ENCODE measurements around the gene SLC6A6. TPM values are rescaled to one million over a fixed set of nuclear protein-coding genes. Genes with fewer than 3 reads are reported as not detected.

SLC6A6 gene
- total RNA-seq, 1 donor from 2014 or later: 46.3 TPM

DNA sequence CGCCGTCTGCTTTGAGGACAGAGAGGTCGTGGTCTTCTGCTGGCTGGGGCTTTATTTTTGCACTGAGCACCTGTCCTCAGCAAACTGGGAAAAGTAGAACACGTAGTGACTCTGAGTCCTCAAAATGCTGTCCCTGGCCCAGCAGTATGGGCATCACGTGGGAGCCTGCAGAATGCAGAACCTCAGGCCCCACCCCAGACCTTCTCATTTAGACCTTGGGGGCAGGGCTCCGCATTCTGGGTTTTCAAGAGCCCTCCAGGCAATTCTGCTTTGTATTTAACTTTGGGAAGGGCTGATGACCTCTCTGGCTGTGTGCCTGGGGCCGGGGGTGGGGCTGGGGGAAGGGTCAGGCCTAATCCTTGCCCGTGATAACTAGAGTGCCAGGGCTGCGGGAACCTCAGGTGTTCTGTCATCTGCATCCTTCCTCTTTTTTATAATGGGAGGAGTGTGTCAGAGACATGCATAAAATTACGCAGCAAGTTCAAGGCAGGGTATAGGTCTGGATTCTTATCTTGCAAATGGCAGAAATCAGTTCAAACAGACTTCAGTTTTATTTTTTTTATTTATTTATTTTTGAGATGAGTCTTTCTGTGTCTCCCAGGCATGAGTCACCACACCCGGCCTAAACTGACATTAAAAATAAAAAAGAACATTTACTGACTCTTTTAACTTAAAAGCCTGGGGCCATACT, 11.1 kb downstream of the SLC6A6 start:
- Mint-ChIP-seq H3K4me3 (ENCODE audit: unreplicated experiment) (no peak overlapping the region), H3K4me1 (ENCODE audit: unreplicated experiment) (peaks cover 23% of the 10 kb centered on the region), H3K27ac (ENCODE audit: unreplicated experiment) (no peak overlapping the region), H3K9me3 (ENCODE audit: unreplicated experiment) (no peaks in the 10 kb centered on the region), H3K27me3 (ENCODE audit: unreplicated experiment) (peaks cover 7% of the 10 kb centered on the region), H3K36me3 (ENCODE audit: low read depth, unreplicated experiment) (peaks cover 18% of the 10 kb centered on the region)
- no peak for DNase-seq (ENCODE audit: low spot score)
- TF ChIP-seq, protein P1, sequence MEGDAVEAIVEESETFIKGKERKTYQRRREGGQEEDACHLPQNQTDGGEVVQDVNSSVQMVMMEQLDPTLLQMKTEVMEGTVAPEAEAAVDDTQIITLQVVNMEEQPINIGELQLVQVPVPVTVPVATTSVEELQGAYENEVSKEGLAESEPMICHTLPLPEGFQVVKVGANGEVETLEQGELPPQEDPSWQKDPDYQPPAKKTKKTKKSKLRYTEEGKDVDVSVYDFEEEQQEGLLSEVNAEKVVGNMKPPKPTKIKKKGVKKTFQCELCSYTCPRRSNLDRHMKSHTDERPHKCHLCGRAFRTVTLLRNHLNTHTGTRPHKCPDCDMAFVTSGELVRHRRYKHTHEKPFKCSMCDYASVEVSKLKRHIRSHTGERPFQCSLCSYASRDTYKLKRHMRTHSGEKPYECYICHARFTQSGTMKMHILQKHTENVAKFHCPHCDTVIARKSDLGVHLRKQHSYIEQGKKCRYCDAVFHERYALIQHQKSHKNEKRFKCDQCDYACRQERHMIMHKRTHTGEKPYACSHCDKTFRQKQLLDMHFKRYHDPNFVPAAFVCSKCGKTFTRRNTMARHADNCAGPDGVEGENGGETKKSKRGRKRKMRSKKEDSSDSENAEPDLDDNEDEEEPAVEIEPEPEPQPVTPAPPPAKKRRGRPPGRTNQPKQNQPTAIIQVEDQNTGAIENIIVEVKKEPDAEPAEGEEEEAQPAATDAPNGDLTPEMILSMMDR (IDR thresholded peaks at IDR 0.05; ENCODE audit: unreplicated experiment): no peak

DNA sequence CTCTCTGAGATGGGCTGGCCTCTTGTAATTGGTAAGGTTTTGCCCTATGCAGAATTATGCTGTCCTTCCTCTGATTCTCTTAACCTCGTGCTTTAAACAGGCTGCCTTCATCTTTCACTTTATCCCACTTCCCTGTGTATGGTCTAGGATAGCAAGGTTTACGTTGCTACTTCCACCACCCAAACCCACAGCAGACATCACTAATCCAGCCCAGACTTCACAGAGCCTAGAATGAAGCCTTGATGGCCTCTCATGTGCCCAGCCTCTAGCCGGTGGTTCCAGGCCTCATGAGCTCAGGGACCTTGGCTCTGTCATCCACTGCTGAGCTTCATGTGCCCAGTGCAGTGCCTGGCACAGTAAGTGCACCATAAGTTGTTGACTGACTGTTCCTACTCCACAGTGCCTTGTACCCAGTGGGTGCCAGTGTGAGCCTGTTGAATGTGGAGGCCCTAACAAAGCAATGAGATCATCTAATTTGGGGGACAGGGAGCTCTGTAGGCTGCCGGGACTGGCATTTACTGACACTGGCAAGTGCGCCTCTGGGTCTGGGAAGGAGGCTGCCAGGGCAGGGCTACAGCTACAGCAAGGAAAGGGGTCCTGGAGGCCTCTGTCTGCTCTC, 12.5 kb downstream of the SLC6A6 start:
- no peak overlapping the region for H3K27ac Mint-ChIP-seq (ENCODE audit: unreplicated experiment)
- TF ChIP-seq, protein P1 (IDR thresholded peaks at IDR 0.05; ENCODE audit: unreplicated experiment): no peak
- H3K4me1 Mint-ChIP-seq (ENCODE audit: unreplicated experiment): peaks cover 27% of the 10 kb centered on the region
- H3K4me3 Mint-ChIP-seq (ENCODE audit: unreplicated experiment): no peak overlapping the region
- H3K36me3 Mint-ChIP-seq (ENCODE audit: low read depth, unreplicated experiment): peaks cover 18% of the 10 kb centered on the region
- peaks cover 7% of the 10 kb centered on the region for H3K27me3 Mint-ChIP-seq (ENCODE audit: unreplicated experiment)
- H3K9me3 Mint-ChIP-seq (ENCODE audit: unreplicated experiment): no peaks in the 10 kb centered on the region
- DNase-seq (ENCODE audit: low spot score): no peak

DNA sequence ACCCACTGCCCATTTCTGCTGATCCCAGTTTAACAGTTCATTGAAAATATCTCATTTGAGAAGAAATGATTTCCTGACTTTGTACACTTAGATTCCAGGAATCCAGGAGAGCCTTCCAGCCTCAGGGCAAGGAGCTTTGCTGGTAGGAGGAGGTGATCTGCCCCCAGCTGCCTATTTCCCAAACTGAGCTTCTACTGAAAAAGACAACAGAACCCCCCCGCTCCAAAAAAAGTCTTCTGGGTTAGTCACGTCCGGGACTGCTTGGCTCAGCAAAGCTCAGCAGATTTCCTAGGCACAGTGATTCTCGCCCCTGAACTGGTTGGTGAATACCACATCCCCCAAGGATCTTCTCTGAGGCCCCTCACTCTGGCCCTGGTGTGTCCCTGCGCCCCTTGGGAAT, 13.1 kb downstream of the SLC6A6 start:
- no peak overlapping the region for H3K4me3 Mint-ChIP-seq (ENCODE audit: unreplicated experiment)
- no peaks in the 10 kb centered on the region for H3K9me3 Mint-ChIP-seq (ENCODE audit: unreplicated experiment)
- no peak overlapping the region for H3K27ac Mint-ChIP-seq (ENCODE audit: unreplicated experiment)
- TF ChIP-seq, protein P1 (IDR thresholded peaks at IDR 0.05; ENCODE audit: unreplicated experiment): no peak
- peaks cover 27% of the 10 kb centered on the region for H3K4me1 Mint-ChIP-seq (ENCODE audit: unreplicated experiment)
- H3K36me3 Mint-ChIP-seq (ENCODE audit: low read depth, unreplicated experiment): peaks cover 18% of the 10 kb centered on the region
- no peak for DNase-seq (ENCODE audit: low spot score)
- H3K27me3 Mint-ChIP-seq (ENCODE audit: unreplicated experiment): peaks cover 7% of the 10 kb centered on the region

DNA sequence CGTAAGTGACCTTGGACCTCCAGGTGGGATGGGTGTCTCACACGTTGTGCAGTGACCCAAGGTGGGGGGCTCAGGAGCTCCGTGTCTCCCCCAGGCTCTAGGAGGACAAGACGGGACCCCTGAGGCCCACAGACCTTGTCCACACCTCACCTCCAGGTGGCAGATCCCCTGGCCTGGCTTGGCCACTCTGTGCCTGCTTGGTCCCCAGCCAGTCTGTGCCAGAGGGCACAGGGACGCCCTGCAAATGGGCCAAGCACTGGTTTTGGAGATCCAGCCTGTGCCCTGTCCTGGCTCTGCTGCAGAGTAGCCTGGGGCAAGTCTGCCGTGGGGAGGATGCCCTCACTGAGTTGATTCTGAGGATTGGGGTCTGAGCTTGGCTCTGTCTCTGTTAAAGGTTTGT, 14.0 kb downstream of the SLC6A6 start:
- no peak overlapping the region for H3K4me3 Mint-ChIP-seq (ENCODE audit: unreplicated experiment)
- H3K27me3 Mint-ChIP-seq (ENCODE audit: unreplicated experiment): peaks cover 5% of the 10 kb centered on the region
- H3K4me1 Mint-ChIP-seq (ENCODE audit: unreplicated experiment): peaks cover 23% of the 10 kb centered on the region
- H3K9me3 Mint-ChIP-seq (ENCODE audit: unreplicated experiment): no peaks in the 10 kb centered on the region
- H3K27ac Mint-ChIP-seq (ENCODE audit: unreplicated experiment): no peak overlapping the region
- no peak for DNase-seq (ENCODE audit: low spot score)
- peaks cover 11% of the 10 kb centered on the region for H3K36me3 Mint-ChIP-seq (ENCODE audit: low read depth, unreplicated experiment)
- TF ChIP-seq, protein P1 (IDR thresholded peaks at IDR 0.05; ENCODE audit: unreplicated experiment): no peak
